Retina (tissue), 1 donor: Measurements from ENCODE around the gene BPIFB6.
"Not testable (repeated sequence)": the region's sequence is repeated elsewhere in the genome, so short reads cannot be mapped to it uniquely, and the experiment has no call there.

Source experiments
- DNase-seq: peaks from one replicate; pipeline ENCODE4 v3.0.0-alpha.2; 2016

Gene BPIFB6

DNA sequence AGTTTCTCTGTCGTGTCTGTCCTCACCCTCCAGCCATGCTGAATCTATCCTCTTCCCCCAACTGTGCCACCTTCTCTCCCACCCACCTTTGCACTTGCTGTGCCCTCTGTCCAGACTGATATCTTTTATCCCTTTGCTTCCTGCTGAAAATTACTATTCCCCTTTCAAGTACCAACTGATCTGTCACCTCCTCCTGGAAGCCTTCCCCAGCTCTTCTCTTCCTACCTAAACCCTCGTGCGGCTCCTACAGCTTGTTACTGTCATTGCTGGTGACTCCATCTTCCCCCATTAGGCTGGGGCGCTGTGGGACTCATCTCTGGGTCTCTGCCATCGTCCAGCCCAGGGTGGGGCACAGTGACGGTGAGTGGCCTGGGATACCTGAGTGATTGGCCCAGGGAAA lies 1.1 kb downstream of the BPIFB6 start:
- no peak for DNase-seq

DNA sequence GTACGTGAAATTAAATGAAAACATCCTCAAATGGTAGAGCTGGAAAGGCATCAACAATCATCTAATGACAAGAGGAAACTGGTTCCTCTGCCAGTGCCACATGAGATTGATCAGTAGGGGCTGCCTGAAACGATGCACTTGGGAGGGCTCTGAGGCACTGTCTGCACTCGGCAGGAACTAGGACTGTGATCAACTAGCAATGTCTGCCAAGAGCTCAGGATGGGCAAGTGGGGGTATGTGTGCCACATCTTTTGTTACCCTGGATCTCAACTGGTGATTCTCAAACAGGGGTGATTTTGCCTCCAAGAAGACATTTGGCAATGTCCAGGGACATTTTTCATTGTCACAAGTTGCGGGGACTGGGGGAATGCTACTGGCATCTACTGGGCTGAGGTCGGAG lies 1.9 kb downstream of the BPIFB6 start:
- DNase-seq = no peak

DNA sequence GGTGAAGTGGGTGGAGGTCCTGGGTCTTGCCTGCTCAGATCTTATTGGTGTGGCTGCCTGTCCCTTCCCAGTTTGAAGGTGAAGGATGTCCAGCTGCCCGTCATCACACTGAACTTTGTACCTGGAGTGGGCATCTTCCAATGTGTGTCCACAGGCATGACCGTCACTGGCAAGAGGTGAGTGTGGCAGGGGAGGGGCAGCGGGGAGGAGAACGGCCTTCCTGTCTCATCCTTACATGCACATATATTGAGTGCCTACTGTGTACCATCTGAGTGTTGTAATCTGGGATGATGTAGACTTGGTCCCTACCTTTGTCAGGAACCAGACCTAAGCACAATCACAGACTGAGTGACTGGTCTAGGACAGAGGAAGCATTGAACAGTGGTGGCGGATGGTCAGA lies 2.7 kb downstream of the BPIFB6 start:
- no peak for DNase-seq

DNA sequence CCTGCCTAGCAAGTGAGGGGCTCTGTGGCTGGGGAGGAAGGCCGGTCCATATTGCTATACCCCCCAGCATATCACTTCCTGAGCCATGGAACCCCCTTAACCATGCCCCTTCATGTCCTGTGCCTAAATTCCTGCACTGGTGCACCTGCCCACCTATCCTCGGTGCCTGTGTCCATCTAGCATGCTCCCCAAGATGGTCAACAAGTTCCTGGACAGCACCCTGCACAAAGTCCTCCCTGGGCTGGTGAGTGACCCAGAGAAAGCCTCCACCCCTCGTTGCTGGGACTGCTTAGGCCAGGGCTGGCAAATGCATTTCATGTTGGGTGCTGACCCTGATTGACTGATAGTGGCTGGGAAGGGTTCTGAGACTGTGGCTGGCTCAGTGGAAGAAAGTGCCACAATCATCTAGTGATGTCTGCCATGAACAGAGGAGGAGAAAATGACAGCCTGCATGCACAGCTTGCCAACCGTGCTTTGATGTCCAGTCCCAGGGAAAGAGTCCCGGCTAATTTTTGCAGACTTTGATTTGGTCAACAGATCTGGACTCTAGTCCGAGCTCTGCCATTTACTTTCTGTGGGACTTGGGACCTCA lies 3.5 kb downstream of the BPIFB6 start:
- no peak for DNase-seq

DNA sequence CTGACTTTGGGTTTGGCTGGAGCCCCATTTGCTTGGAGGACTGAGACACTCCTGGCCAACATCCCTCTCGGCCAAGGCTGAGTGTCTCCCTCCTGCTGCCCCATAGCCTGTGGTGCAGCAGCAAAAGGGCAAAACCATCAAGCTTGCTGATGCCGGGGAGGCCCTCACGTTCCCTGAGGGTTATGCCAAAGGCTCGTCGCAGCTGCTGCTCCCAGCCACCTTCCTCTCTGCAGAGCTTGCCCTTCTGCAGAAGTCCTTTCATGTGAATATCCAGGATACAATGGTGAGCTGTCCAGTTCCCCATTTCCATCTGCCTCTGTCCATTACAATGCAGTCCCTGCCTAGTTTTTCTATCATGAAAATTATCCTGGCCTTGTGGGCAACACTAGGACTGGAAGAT lies 6.0 kb downstream of the BPIFB6 start:
- DNase-seq = no peak

DNA sequence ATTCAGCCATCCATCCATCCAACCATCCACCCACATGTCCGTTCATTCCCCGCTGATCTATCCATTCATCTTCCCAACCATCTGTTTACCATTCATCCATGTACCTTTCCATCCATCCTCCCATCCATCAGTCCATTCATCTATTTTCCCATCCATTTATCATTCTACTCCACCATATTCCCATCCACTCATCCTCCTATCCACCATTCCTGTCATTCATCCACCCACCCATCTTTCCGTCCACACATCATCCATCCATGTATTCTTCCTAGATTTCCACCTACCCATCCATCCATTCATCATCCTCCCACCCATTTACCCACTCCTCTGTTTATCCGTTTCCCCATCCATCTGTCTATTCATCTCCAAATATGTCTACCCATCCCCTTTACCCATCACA lies 6.8 kb downstream of the BPIFB6 start:
- DNase-seq = no peak

DNA sequence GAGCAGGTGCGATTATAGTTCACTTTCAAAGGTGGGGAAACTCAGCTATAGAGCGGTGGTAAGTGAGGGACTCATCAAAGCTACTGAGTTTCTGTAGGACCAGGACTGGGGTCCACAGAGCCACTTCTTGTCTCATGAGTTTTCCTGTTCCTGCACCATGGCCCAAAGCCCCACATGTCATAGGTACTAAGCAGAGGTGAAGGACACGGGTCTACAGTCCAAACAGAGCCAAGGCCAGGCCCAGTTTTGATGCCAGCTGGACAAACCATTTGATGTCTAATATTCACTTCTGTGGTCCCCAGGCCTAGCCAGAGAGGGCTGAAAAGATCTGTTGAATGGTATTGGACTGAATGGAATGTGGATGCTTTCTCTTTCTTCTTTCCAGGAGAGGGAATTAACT lies 11.0 kb downstream of the BPIFB6 start:
- DNase-seq = no peak

DNA sequence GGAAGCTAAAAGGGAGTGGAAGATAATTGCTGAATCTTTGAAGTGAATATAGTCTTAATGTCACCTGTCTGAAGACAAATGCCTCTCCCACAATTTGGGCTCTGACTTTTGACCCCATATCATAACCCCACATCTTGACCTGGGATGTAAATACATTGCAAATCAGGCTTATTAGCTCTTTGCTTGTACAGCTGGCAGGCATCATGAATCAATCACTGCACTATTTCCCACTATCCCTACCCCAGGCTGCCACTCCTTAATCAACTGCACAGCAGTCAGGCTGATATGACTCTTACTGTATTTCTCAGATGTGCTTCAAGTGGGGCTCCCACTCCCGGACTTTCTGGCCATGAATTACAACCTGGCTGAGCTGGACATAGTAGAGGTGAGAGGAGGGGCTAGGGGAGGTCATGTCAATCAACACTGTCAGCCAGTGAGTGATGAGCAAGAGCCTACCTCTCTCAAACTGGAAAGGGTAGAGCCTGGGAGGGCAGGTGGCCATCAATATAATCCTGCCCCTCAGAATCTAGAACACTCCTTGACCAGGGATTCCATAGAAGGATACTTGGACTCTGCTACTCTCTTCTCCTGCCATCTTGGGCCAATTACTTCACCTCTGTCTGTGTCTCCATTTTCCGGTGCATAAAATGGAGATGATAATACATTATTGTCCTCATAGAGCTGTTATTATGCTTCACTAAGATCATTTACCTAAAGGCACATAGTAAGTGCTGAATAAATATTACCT lies 11.7 kb downstream of the BPIFB6 start:
- no peak for DNase-seq

DNA sequence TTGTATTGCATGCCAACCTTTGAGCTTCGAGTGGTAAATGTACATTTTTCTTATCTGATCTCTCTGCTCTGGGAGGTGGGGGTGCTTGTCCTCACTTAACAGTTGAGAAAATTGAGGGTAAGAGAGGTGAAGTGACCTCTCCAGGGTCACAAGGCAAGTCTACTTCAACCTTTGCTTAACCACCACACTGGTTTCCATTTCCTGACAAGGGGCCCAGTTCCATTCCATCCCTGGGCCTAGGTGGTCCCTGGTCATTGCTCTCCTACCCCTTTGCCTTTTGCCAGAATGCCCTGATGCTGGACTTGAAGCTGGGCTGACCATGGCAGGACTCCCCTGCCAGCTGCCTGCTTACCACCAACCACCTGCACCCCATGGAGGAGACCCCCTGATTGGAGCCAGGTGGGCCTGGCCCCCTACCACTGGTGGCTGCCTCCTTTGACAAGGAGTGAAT lies 12.3 kb downstream of the BPIFB6 start:
- DNase-seq = no peak

DNA sequence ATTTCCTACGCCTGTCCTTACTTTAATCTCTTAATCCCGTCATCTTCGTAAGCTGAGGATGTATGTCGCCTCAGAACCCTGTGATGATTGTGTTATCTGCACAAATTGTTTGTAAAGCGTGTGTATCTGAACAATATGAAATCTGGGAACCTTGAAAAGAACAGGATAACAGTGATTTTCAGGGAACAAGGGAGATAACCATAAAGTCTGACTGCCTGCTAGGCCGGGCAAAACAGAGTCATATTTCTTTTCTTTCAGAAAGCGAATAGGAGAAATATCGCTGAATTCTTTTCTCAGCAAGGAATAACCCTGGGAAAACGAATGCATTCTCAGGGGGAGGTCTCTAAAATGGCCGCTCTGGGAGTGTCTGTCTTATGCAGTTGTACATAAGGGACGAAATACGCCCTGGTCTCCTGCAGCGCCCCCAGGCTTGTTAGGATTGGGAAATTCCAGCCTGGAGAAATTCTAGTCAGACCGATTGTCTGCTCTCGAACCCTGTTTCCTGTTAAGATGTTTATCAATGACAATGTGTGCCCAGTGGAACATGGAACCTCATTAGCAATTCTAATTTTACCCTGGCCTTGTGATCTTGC lies 13.8 kb downstream of the BPIFB6 start:
- DNase-seq = not testable (repeated sequence)

DNA sequence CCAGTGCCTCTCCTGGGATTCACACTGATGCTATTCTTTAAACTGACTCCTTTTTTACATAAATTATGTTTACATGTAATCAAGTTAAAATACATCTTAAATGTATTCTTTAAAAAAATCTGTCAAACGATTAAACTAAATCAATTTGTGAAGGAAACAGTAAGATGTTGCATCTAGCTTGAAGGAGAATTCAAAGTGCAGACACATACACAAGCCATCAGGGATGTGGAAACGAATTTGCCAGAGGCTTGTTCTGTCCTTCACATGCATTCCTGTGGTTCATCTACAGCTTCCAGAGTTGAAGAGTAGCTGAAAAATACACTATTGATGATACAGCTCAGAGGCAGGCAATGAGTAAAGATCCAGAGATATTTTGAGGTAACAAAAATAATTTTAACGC lies 15.0 kb downstream of the BPIFB6 start:
- no peak for DNase-seq

DNA sequence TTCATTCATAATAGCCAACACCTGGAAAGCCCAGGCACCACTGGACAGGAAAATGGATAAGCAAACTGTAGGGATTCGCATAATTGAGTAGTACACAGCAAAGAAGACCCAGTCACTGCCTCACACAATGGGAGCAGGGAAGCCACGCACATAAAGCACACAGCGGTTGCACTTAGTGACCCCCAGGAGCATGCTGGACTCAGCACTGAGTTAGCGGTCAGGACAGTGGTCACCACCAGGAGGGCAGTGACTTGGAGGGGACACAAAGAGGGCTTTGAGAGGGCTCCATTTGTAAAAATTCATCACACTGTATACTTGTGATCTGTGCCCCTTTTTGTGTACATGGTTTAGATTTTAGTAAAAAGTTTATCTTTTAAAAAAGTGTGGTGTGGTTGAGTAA lies 19.9 kb downstream of the BPIFB6 start:
- DNase-seq = no peak

DNA sequence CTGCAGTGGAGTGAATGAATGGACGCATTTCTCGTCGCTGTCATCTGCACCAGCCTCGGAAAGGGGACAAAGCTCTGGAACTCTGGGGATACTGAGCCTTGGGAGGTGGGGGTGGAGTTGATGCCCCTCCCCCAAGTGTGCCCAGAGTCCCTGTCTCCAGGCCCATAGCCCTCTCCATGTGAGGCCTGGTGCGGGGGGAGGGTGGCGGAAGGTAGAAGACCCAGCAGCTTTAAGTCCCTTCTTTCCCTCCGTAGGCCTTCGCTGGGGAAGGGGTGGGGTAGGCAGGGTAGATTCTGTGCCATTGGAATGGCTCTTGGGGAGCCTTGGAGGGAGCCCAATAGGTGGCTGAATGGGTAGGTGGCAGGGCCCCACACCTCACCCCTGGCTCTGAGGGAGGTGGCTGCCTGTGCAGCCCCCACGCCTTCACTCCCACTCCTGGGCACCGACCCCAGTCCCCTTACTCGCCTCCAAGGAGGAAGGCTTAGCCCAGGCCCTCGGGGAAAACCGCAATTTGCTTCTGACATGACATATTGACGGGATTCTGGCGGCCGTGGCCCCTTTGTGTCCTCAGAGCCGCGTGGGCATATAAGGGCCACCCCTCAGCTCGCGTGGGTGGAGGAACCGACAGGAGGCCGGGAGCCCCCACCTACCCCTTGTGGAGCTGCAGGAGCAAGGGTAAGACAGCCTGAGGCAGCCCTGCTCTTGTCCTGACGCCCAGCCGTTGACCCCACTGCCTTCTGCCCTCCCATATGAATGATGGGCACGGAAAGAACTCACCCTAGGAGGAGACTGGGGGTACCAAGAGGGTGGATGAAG lies 22.1 kb downstream of the BPIFB6 start, which contains the start of gene BPIFB3:
BPIFB3 (plus strand) TSS at position 613 of the 816 bp plus-strand sequence. CDS start 1,533 bp downstream, outside the sequence.
- no peak for DNase-seq

DNA sequence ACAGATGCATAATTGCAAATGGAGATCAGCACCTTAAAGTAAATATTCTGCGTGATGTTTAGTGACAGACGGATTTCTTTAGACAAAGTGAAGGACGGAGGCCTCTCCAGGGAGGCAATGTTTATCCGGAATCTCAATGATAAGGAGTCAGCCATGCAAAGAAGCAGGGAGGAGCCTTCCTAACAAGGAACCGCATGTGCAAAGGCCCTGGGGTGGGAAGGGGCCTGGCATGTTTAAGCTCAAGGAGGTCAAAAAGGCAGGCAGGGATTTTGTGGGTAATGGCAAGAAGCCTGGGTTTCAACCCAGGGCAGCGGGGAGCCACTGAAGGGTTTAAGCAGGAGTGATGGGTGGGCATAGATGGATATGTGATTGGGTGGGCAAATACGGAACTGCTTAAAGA lies 22.9 kb downstream of the BPIFB6 start:
- DNase-seq = no peak

DNA sequence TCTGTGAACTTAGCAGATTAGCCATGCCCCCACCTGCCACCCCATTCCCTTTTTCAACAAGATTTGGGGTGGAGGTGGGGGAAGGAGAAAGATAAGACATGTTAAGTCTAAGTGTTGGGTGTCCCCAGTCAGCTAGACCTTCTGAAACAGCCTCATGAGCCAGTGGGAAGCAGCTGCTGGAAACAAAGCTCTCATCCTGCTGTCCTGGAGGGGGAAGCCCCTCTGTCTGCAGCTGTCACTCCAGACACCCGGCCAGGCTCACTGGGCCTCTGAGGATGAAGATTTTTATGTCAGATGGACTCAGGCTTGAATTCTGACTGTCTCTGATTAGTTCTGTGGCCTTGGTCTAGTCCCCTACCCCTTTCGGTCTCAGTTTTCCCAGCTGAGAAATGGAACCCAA lies 23.3 kb downstream of the BPIFB6 start:
- no peak for DNase-seq

DNA sequence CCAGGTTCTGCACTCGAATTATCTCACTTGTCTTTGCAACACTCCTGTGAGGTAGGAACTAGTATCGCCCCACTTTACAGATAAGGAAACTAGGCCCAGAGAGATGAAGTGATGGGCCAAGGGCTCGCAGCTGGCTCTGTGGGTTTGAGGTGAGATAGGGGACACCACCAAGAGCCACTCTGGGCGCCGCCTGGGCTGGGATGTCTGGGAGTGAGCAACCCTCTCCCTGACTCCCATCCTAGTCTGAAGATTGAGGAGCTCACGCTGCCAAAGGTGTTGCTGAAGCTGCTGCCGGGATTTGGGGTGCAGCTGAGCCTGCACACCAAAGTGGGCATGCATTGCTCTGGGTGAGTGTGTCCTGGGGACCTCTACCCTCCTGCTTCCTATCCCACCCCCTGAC lies 27.7 kb downstream of the BPIFB6 start:
- no peak for DNase-seq

DNA sequence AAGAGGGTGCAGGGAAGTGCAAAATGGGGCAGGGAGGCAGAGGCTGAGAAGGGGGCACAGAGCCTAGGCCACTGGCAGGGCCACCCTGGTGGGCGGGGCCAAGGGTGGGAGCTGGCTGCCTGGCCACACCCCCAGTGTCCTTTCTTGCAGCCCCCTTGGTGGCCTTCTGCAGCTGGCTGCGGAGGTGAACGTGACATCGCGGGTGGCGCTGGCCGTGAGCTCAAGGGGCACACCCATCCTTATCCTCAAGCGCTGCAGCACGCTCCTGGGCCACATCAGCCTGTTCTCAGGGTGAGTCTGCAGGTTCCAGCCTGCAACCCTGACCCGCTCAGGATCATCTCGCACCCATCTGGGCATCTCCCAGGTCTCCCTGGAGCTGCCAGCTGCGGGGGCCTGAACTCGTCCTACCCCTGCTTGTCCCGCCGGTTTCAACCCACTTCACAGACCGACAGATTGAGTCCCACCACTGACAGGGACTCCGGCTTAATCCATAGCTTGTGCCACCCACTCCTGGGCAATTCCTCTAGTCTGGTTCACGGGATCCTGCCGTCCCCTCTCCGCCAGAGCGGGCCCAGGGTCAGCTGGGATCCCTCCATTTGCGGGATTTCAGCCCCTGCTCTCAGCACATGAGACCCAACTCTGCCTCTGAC lies 28.4 kb downstream of the BPIFB6 start:
- DNase-seq = no peak

DNA sequence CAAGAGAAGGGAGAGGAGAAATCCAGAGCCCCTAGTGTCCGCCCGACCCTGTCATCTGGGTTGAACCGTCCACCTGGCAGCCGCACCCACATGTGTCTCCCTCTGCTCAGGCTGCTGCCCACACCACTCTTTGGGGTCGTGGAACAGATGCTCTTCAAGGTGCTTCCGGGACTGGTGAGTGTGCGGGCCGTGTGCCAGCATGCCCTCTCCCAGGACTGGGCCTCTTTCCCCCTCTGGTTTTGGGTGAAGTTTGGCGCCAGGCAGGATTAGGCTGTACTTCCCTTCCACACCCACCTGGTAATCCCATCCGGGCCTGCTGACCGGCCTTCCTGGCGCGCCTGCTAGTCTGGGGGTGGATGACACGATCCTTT lies 30.2 kb downstream of the BPIFB6 start:
- no peak for DNase-seq

DNA sequence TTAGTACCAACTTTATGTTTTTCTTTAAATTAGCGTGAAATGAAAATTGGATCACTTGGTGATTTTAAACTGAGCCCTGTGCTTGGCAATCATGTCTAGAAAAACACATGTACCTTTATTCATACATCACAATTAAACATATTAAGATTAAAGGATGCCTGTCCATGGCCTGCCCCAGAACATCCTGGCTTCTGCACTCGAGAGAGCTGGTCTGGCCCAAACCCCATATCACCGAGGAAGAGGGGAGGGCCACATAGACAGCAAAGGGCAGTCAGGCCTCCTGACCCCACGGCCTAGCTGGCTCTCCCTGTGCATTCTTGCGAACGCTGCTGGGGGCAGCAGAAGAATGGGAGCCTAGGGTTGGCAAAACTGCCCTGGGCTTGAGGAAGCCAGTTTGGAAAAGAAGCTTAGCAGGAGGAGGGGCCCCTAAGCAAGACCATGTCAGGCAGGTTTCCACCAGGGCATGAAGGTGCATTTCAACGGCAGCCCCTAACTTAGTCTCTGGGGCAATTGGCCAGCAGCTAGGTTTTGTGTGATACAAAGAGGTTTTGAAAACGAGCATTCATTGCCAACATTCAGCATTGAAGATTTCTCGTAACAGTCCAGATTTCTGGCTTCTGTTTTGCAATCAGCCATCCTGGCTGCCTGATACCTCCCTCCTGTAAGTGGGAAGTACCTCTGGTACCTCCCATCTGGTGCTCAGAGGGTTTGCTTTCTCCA lies 30.8 kb downstream of the BPIFB6 start:
- no peak for DNase-seq

DNA sequence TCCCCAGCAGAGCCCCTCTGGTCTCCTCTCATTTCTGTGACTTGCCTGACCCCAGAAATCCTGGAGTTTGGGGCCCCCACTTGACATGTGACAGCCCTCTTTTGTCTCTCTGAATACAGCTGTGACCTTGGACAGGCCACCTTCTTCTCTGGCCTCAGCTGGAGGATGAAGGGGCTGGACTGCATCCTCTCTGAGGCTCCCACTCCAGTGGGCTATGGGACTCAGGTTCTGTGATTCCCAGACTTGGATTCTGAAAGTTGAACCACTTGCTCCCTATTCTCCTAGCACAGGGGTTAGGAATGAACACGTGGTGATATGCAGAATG lies 31.3 kb downstream of the BPIFB6 start:
- no peak for DNase-seq

DNA sequence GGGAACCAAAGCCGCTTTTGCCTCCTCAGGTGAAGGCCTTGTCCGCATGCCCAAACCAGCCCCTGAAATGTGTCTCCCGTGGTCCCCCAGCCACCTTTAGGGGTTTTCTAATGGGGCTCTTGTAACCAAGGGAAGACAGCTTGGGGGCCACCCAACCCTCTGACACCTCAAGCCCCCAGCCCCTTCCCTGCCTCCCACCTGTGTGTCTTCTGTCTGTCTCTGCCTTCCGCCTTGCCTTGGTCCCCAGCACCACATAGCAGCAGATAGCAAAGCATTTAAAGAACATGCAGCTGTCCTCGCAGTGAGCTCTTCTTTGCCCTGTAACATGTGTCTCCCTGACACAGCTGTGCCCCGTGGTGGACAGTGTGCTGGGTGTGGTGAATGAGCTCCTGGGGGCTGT lies 31.8 kb downstream of the BPIFB6 start:
- no peak for DNase-seq

DNA sequence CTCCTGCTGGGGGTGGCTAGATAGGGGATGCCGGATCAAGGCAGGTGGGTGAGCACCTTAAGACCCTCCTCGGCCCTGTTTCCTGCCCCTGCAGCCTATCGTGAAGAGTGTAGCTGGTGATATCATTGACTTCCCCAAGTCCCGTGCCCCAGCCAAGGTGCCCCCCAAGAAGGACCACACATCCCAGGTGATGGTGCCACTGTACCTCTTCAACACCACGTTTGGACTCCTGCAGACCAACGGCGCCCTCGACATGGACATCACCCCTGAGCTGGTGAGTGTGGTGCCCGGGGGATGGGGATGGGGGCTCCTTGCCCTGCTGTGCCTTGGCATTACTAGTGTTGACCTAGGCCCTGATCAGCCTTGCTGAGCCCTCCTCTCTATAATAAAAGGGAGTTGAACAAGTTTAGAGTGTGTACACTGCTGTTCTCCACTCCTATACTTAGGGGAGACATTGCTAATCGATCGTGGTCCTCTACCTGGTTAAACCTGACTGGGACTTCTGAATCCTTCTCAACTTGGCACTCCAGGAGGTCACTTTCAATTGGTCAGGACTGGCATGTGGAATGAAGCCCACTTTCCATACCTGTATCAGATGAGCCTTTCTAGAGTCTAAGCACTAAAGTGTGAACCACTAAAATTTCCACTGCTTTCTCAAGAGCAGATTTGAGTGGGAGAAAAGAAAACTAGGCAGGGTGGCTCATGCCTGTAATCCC lies 33.3 kb downstream of the BPIFB6 start:
- DNase-seq = no peak
